ENCODE data around the gene SF3A1.

- TF ChIP-seq, protein P1, sequence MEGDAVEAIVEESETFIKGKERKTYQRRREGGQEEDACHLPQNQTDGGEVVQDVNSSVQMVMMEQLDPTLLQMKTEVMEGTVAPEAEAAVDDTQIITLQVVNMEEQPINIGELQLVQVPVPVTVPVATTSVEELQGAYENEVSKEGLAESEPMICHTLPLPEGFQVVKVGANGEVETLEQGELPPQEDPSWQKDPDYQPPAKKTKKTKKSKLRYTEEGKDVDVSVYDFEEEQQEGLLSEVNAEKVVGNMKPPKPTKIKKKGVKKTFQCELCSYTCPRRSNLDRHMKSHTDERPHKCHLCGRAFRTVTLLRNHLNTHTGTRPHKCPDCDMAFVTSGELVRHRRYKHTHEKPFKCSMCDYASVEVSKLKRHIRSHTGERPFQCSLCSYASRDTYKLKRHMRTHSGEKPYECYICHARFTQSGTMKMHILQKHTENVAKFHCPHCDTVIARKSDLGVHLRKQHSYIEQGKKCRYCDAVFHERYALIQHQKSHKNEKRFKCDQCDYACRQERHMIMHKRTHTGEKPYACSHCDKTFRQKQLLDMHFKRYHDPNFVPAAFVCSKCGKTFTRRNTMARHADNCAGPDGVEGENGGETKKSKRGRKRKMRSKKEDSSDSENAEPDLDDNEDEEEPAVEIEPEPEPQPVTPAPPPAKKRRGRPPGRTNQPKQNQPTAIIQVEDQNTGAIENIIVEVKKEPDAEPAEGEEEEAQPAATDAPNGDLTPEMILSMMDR (CRISPR knock-in tag; IDR thresholded peaks at IDR 0.05), result no peak
- TF ChIP-seq SMC3 (IDR thresholded peaks at IDR 0.05; ENCODE audit: low read length) (no peak), RFX1 (IDR thresholded peaks at IDR 0.05) (no peak), MYC (CRISPR knock-in tag; IDR thresholded peaks at IDR 0.05; ENCODE audit: borderline replicate concordance) (no peak), ZNF513 (CRISPR knock-in tag; conservative IDR thresholded peaks at IDR 0.05) (no peak), ZNF12 (CRISPR knock-in tag; IDR thresholded peaks at IDR 0.05) (no peak), ZNF740 (CRISPR knock-in tag; IDR thresholded peaks at IDR 0.05) (no peak), MAFK (conservative IDR thresholded peaks at IDR 0.05 in 1 of 2, IDR thresholded peaks at IDR 0.05 in 1 of 2; ENCODE audit: low read length in 2 of 2) (no peak), POLR2A (IDR thresholded peaks at IDR 0.05; ENCODE audit: insufficient read depth in 1 of 2, low read depth in 2 of 2, low read length in 2 of 2) (no peak)
Observed at GRCh38 chr22:30357650-30358215, 1.0 kb upstream of the SF3A1 start.
